Heart left ventricle (tissue), 16 donors: ENCODE data around the gene ITGBL1. TPM values are rescaled to one million over a fixed set of nuclear protein-coding genes. Genes with fewer than 3 reads are reported as not detected.

ENCODE experiments used
- ATAC-seq, 4 donors: fragments of 200-7000 bp; cut with Tn5 transposase; one replicate each; pipeline ENCODE4 v1.9.1; 2020 to 2022; ENCODE audit warnings: moderate library complexity in 4 of 4, mild to moderate bottlenecking in 3 of 4, moderate number of reproducible peaks in 1 of 4
- DNase-seq, 5 donors: peaks; one replicate each; pipeline ENCODE4 v3.0.0-alpha.2; 2020
- H3K27ac ChIP-seq, 12 donors: fragments of 200-600 bp; sonication (generic) in 4 of 12; one replicate each; pipeline versions ENCODE4 v1.5.0 to v1.8.0; 2016 to 2022; ENCODE audit warnings: mild to moderate bottlenecking in 2 of 12
- H3K27me3 ChIP-seq, 9 donors: fragments of 200-600 bp; sonication (generic) in 2 of 9; one replicate each; pipeline versions ENCODE4 v1.5.1 to v1.8.0; 2016 to 2022; ENCODE audit warnings: mild to moderate bottlenecking in 3 of 9
- H3K36me3 ChIP-seq, 9 donors: fragments of 200-600 bp; sonication (generic) in 2 of 9; one replicate each; pipeline versions ENCODE4 v1.5.0 to v1.8.0; 2018 to 2022; ENCODE audit warnings: mild to moderate bottlenecking in 2 of 9
- H3K4me1 ChIP-seq, 12 donors: fragments of 200-600 bp; sonication (generic) in 4 of 12; one replicate each; pipeline versions ENCODE4 v1.5.0 to v1.8.0; 2016 to 2022; ENCODE audit warnings: mild to moderate bottlenecking in 3 of 12
- H3K4me3 ChIP-seq, 12 donors: fragments of 200-600 bp; sonication (generic) in 4 of 12; one replicate each; pipeline versions ENCODE4 v1.5.0 to v1.8.0; 2017 to 2022; ENCODE audit warnings: mild to moderate bottlenecking in 9 of 12, moderate library complexity in 4 of 12
- H3K9me3 ChIP-seq, 12 donors: fragments of 200-600 bp; sonication (generic) in 4 of 12; one replicate each; pipeline versions ENCODE4 v1.5.0 to v1.8.0; 2016 to 2022; ENCODE audit warnings: mild to moderate bottlenecking in 1 of 12
- CTCF ChIP-seq, 12 donors: fragments of 200-600 bp; sonication (generic) in 4 of 12; IDR thresholded peaks; one replicate each; pipeline versions ENCODE4 v1.5.0 to v1.8.0; 2018 to 2022; ENCODE audit warnings: antibody characterized with exemption in 12 of 12, mild to moderate bottlenecking in 5 of 12
- POLR2A ChIP-seq, 2 donors: fragments of 450-650 bp; IDR thresholded peaks; one replicate each; pipeline ENCODE4 v1.6.1; 2017; ENCODE audit warnings: antibody characterized with exemption in 2 of 2, mild to moderate bottlenecking in 2 of 2, moderate library complexity in 2 of 2
- WGBS, 4 donors: extraction: QIAGEN DNeasy Blood & Tissue Kit in 2 of 4; methylation state at CpG; one replicate each; pipeline versions ENCODE4 v1.1.5 to v1.1.7; 2013 to 2018; 5-methylcytosine and 5-hydroxymethylcytosine counted together
- intact Hi-C, 10 donors: fragments of 100-400 bp; cut with DNase I; formaldehyde crosslinking; loops; one replicate each; pipeline versions ENCODE4 v1.11.1 to v1.14.2; 2022
- polyA plus RNA-seq, 2 donors: library from polyadenylated mRNA; stranded (reverse); fragments of 200-250 nt; gene quantifications; one replicate each; pipeline ENCODE4 v1.2.3, GENCODE V29; 2013
- total RNA-seq, 9 donors: library from RNA; depleted of rRNA in 2 of 9; stranded (reverse); fragments of >200 nt in 2 of 9; fragmentation: NEBNext Ultra II Directional in 3 of 9; extraction: Animal tissue kit (Norgen Biotek cat#: 25700) in 3 of 9; gene quantifications; one replicate each; pipeline versions ENCODE4 v1.1.0 to v1.2.4, GENCODE V29; 2016 to 2023
- donor health status: ischemic (EF 13 %, LVEDD 7.1; RV severe dilation, severe dysfunction).
- donor health status: healthy with polysubstance abuse.
- donor health status: DM: no; HTN: yes; CAD: no.
- donor health status: DM: no; HTN: no; CAD: no.
- donor health status: ischemic (EF 25% LVEDD 6.9; RV normal size, moderate dysfunction).
- donor health status: ischemic (EF 25% LVEDD 5.7; RV mildly dilated, moderate dysfunction).
- donor health status: healthy.
- donor health status: DM: yes; HTN: yes; CAD: no.
- donor health status: ischemic (EF 35%, LVEDD 5.7; RV mildly dilated, moderate dysfunction).
- donor health status: nonischemic (EF 11% LVEDD 7.7; RV severe dilation, severe dysfunction).
- donor health status: DM: yes; HTN: yes; CAD: no.
- donor health status: PGD.
- donor health status: ischemic (EF 29% LVEDD 5.4; RV normal size, mild dysfunction).
- donor health status: nonischemic (EF 23%, LVEDD 6.1; RV moderate dilation, normal function).

ITGBL1 gene
- total and polyA plus RNA-seq, 11 donors: 0.15 to 5.9 (median 2.5) TPM

- Histone ChIP-seq H3K27me3 (no peaks in the 10 kb centered on the region), H3K9me3 (no peaks in the 10 kb centered on the region), H3K4me1 (peaks cover 0 to 5% (median 0%) of the 10 kb centered on the region in 12 donors), H3K4me3 (no peak overlapping the region), H3K27ac (no peak overlapping the region), H3K36me3 (no peaks in the 10 kb centered on the region)
- no peak for TF ChIP-seq CTCF (IDR thresholded peaks at IDR 0.05)
- no peak for TF ChIP-seq POLR2A (IDR thresholded peaks at IDR 0.05)
- 72 to 79% (median 74%) methylated on average over 6 of the region's 6 CpGs for WGBS, 4 donors
- no peak for ATAC-seq
- no peak for DNase-seq
- intact Hi-C loops: no loop called here
Observed at GRCh38 chr13:101521371-101521770, 68.9 kb downstream of the ITGBL1 start.

GRCh38 chr13:101522607-101523006 is 70.1 kb downstream of the ITGBL1 start:
- Histone ChIP-seq H3K9me3 (no peaks in the 10 kb centered on the region), H3K27me3 (no peaks in the 10 kb centered on the region), H3K4me1 (peaks cover 0 to 5% (median 0%) of the 10 kb centered on the region in 12 donors), H3K4me3 (no peak overlapping the region), H3K36me3 (no peaks in the 10 kb centered on the region), H3K27ac (no peak overlapping the region)
- TF ChIP-seq CTCF (IDR thresholded peaks at IDR 0.05) (no peak), POLR2A (IDR thresholded peaks at IDR 0.05) (no peak)
- no peak for ATAC-seq
- DNase-seq: no peak
- intact Hi-C loops: no loop called here
- WGBS, 4 donors: 71 to 80% (median 75%) methylated on average over 5 of the region's 5 CpGs

GRCh38 chr13:101523154-101524131 is 71.0 kb downstream of the ITGBL1 start:
- no peaks in the 10 kb centered on the region for H3K9me3 ChIP-seq
- H3K27me3 ChIP-seq: no peaks in the 10 kb centered on the region
- no peak overlapping the region for H3K4me3 ChIP-seq
- H3K27ac ChIP-seq: no peak overlapping the region
- TF ChIP-seq POLR2A (IDR thresholded peaks at IDR 0.05) (no peak), CTCF (IDR thresholded peaks at IDR 0.05) (no peak)
- H3K36me3 ChIP-seq: no peaks in the 10 kb centered on the region
- ATAC-seq (peak; percentile 60 to 97 (median 76)), DNase-seq (peak in 2 of 5 donors; percentile 22 to 37)
- intact Hi-C loops: no loop called here
- peaks cover 0 to 5% (median 0%) of the 10 kb centered on the region in 12 donors for H3K4me1 ChIP-seq
- WGBS, 4 donors: 49 to 59% (median 57%) methylated on average over 8 of the region's 8 CpGs

GRCh38 chr13:101527130-101527529 is 74.7 kb downstream of the ITGBL1 start:
- no peaks in the 10 kb centered on the region for H3K27me3 ChIP-seq
- H3K4me1 ChIP-seq: peaks cover 0 to 10% (median 0%) of the 10 kb centered on the region in 12 donors
- H3K4me3 ChIP-seq: no peak overlapping the region
- H3K9me3 ChIP-seq: peaks cover 0 to 2% (median 0%) of the 10 kb centered on the region in 12 donors
- H3K36me3 ChIP-seq: no peaks in the 10 kb centered on the region
- TF ChIP-seq POLR2A (IDR thresholded peaks at IDR 0.05) (no peak), CTCF (IDR thresholded peaks at IDR 0.05) (no peak)
- no peak for ATAC-seq
- no peak overlapping the region for H3K27ac ChIP-seq
- intact Hi-C loops: no loop called here
- no peak for DNase-seq
